Measurements from ENCODE around the gene LHX6.

Gene LHX6

DNA sequence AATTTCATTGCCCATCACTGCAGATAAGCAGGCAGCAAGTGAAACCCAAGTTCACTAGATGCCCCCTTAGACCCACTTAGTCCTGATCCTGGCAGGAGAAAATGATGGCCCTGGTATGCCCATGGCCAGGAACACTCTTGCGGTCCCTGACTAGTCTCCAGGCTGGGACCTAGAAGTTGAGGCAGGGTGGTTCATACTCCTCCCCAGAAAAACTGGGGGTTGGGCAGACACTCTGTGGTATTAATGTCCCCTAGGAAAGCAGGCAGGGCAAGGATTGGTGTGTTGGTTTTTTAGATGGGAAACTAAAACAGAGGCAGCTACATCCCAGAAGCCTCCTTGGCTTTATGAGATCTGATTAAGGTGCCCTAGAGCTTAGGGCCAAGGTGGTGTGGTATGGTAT is 13.1 kb downstream of the LHX6 start:
- no peak overlapping the region for H3K4me3 ChIP-seq (ENCODE audit: low read depth, low read length)
- TF ChIP-seq, protein P1, sequence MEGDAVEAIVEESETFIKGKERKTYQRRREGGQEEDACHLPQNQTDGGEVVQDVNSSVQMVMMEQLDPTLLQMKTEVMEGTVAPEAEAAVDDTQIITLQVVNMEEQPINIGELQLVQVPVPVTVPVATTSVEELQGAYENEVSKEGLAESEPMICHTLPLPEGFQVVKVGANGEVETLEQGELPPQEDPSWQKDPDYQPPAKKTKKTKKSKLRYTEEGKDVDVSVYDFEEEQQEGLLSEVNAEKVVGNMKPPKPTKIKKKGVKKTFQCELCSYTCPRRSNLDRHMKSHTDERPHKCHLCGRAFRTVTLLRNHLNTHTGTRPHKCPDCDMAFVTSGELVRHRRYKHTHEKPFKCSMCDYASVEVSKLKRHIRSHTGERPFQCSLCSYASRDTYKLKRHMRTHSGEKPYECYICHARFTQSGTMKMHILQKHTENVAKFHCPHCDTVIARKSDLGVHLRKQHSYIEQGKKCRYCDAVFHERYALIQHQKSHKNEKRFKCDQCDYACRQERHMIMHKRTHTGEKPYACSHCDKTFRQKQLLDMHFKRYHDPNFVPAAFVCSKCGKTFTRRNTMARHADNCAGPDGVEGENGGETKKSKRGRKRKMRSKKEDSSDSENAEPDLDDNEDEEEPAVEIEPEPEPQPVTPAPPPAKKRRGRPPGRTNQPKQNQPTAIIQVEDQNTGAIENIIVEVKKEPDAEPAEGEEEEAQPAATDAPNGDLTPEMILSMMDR (IDR thresholded peaks at IDR 0.05; ENCODE audit: borderline replicate concordance, insufficient read depth, low read depth, low read length), result no peak

DNA sequence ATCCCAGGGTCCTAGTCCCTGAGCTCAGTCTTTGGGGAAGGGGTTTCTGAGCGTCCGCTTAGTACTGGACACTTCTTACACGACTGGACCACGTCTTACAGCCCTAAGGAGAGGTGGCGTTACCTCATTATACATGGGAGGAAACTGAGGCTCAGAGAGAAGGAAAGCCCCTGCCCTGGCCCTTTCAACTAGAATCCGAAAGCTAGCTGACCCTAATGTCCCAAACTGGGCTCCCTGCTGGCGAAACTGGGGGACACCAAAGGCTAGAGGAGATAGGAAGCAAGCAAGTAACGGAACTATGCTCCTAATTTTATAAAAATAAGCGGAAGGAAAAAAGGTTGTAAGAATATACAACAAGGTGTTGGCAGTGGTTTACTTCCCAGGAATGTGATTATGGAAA is 14.2 kb downstream of the LHX6 start:
- TF ChIP-seq, protein P1 (IDR thresholded peaks at IDR 0.05; ENCODE audit: borderline replicate concordance, insufficient read depth, low read depth, low read length), result no peak
- no peak overlapping the region for H3K4me3 ChIP-seq (ENCODE audit: low read depth, low read length)

GRCh38 chr9:122213589-122214413 is 15.0 kb downstream of the LHX6 start:
- TF ChIP-seq, protein P1 (IDR thresholded peaks at IDR 0.05; ENCODE audit: borderline replicate concordance, insufficient read depth, low read depth, low read length), result no peak
- no peak overlapping the region for H3K4me3 ChIP-seq (ENCODE audit: low read depth, low read length)

- TF ChIP-seq, protein P1 (IDR thresholded peaks at IDR 0.05; ENCODE audit: borderline replicate concordance, insufficient read depth, low read depth, low read length), result no peak
- H3K4me3 ChIP-seq (ENCODE audit: low read depth, low read length), result no peak overlapping the region
These were observed 15.6 kb downstream of the LHX6 start for GRCh38 chr9:122213102-122213588.

DNA sequence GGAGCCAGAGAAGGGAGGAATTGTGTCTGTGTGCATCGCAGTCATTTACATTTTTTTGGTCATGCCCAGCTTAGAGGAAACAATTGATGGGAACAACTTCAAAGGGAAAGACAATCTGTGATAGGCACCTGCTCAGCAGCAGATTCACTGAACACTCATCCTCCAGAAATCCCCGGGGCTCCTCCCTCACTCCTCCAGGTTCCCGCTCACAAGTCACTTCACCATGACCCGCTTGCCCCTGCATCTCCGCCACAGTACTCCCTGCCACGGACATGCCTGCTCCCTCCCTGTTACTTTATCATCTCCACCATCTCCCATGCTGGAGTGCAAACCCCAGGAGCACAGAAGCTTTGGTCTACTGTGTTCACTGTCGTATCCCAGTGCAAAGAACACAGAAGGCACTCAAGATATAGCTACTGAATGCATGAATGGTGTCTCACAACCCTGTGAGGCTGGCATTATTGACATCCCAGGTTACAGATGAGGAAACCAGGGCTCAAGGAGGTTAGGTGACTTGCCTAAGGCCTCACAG is 16.2 kb downstream of the LHX6 start:
- H3K4me3 ChIP-seq (ENCODE audit: low read depth, low read length), result no peak overlapping the region
- TF ChIP-seq, protein P1 (IDR thresholded peaks at IDR 0.05; ENCODE audit: borderline replicate concordance, insufficient read depth, low read depth, low read length), result no peak

GRCh38 chr9:122209451-122209850 is 19.3 kb downstream of the LHX6 start:
- TF ChIP-seq, protein P1 (IDR thresholded peaks at IDR 0.05; ENCODE audit: borderline replicate concordance, insufficient read depth, low read depth, low read length), result no peak
- H3K4me3 ChIP-seq (ENCODE audit: low read depth, low read length), result no peak overlapping the region

DNA sequence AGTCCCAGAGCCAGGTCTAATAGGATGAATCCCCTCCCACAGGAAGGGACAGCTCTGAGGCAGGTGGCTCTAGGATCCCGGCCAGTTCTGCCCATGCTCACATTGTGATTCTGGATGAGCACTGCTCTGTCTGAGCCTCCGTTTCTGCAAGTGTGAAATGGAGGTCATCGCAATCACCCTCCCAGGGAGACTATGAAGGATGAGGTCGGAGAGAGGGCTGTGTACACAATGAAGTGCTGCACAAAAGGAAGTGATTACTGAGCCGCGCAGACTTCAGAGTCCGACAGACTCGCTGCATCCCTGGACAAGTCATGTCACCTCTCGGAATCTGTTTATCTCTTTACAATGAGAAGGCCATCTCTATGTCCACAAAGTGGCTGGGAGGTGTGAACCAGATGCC is 21.7 kb downstream of the LHX6 start:
- TF ChIP-seq, protein P1 (IDR thresholded peaks at IDR 0.05; ENCODE audit: borderline replicate concordance, insufficient read depth, low read depth, low read length), result no peak
- no peak overlapping the region for H3K4me3 ChIP-seq (ENCODE audit: low read depth, low read length)

All from GM12875 (cell line).